ENCODE measurements around the gene HRC.

- TF ChIP-seq POLR2A (IDR thresholded peaks at IDR 0.05; ENCODE audit: low read depth, low read length) (no peak), POLR2AphosphoS5 (IDR thresholded peaks at IDR 0.05; ENCODE audit: low read depth, low read length) (0 out of 2 replicates have a peak, but pooled peaks have one; percentile 31), TAF1 (IDR thresholded peaks at IDR 0.05; ENCODE audit: borderline replicate concordance, low read depth, low read length) (no peak)
Measured at GRCh38 chr19:49106648-49107135, 48.5 kb downstream of the HRC start.
